Left ventricle myocardium superior (tissue), 1 donor: ENCODE measurements around the gene USP48. TPM values are rescaled to one million over a fixed set of nuclear protein-coding genes. Genes with fewer than 3 reads are reported as not detected.
A peak's percentile ranks its signal among the peaks of the same experiment; 100 is the strongest.

Source experiments
- ATAC-seq: fragments of 200-7000 bp; cut with Tn5 transposase; one replicate; pipeline ENCODE4 v1.9.1; 2020; ENCODE audit warnings: mild to moderate bottlenecking, moderate library complexity
- DNase-seq: peaks from one replicate; pipeline ENCODE4 v3.0.0-alpha.2; 2020
- intact Hi-C: fragments of 100-400 bp; cut with micrococcal nuclease; formaldehyde crosslinking; loops from one replicate; pipeline ENCODE4 v1.11.0; 2022
- total RNA-seq: library from RNA; stranded (reverse); fragmentation: NEBNext Ultra II Directional; extraction: Animal tissue kit (Norgen Biotek cat#: 25700); gene quantifications from one replicate; pipeline ENCODE4 v1.2.1, GENCODE V29; 2021
- donor health status: DM: no; HTN: yes; CAD: no; lungs with severe emphysema.

USP48 gene
- total RNA-seq, 1 donor from 2014 or later: 40.3 TPM

- ATAC-seq (no peak), DNase-seq (no peak)
- intact Hi-C loops: no loop called here
These were observed 118.8 kb downstream of the USP48 start for GRCh38 chr1:21663951-21664805.

GRCh38 chr1:21663248-21663950 is 119.5 kb downstream of the USP48 start:
- intact Hi-C loops: no loop called here
- DNase-seq (peak; percentile 55), ATAC-seq (peak; percentile 30)

- intact Hi-C loops: no loop called here
- DNase-seq: no peak
These were observed 120.3 kb downstream of the USP48 start for GRCh38 chr1:21662426-21663247.

GRCh38 chr1:21661886-21662285 is 121.1 kb downstream of the USP48 start:
- no peak for ATAC-seq
- DNase-seq: no peak
- intact Hi-C loops: no loop called here

More at GRCh38 chr1:21662426-21663247, 120.3 kb downstream of the USP48 start:
- ATAC-seq: no peak

- ATAC-seq: no peak
- no peak for DNase-seq
- intact Hi-C loops: no loop called here
These were observed 123.0 kb downstream of the USP48 start for GRCh38 chr1:21659924-21660326.

- intact Hi-C loops: no loop called here
- ATAC-seq: peak; percentile 79
- DNase-seq: peak; percentile 84
These were observed 123.6 kb downstream of the USP48 start for GRCh38 chr1:21659099-21659923.

- ATAC-seq (no peak), DNase-seq (no peak)
- intact Hi-C loops: no loop called here
These were observed 125.3 kb downstream of the USP48 start for GRCh38 chr1:21657456-21658190.

GRCh38 chr1:21655748-21656147 is 127.2 kb downstream of the USP48 start:
- DNase-seq: no peak
- intact Hi-C loops: no loop called here
- ATAC-seq: no peak

- intact Hi-C loops: no loop called here
These were observed 127.7 kb downstream of the USP48 start for GRCh38 chr1:21655259-21655658.

GRCh38 chr1:21654209-21654608 is 128.7 kb downstream of the USP48 start:
- intact Hi-C loops: no loop called here
- DNase-seq (no peak), ATAC-seq (no peak)

More at GRCh38 chr1:21655259-21655658, 127.7 kb downstream of the USP48 start:
- no peak for DNase-seq
- no peak for ATAC-seq

- intact Hi-C loops: no loop called here
- ATAC-seq (no peak), DNase-seq (no peak)
These were observed 129.2 kb downstream of the USP48 start for GRCh38 chr1:21653744-21654100.

- intact Hi-C loops: no loop called here
- no peak for ATAC-seq
- DNase-seq: no peak
These were observed 129.8 kb downstream of the USP48 start for GRCh38 chr1:21652937-21653743.

- DNase-seq (no peak), ATAC-seq (no peak)
- intact Hi-C loops: no loop called here
These were observed 130.6 kb downstream of the USP48 start for GRCh38 chr1:21652101-21652936.

- ATAC-seq (peak; percentile 65), DNase-seq (peak; percentile 54)
- intact Hi-C loops: no loop called here
These were observed 131.5 kb downstream of the USP48 start for GRCh38 chr1:21651214-21652042.

- intact Hi-C loops: no loop called here
- DNase-seq (no peak), ATAC-seq (no peak)
These were observed 132.5 kb downstream of the USP48 start for GRCh38 chr1:21650400-21650799.

- ATAC-seq (no peak), DNase-seq (no peak)
- intact Hi-C loops: no loop called here
These were observed 133.6 kb downstream of the USP48 start for GRCh38 chr1:21649315-21649714.
